IgD-negative memory B cell (primary cell): Measurements from ENCODE around the gene ZNF555. TPM values are rescaled to one million over a fixed set of nuclear protein-coding genes. Genes with fewer than 3 reads are reported as not detected.
A peak's percentile ranks its signal among the peaks of the same experiment; 100 is the strongest.
"Not testable (repeated sequence)": the region's sequence is repeated elsewhere in the genome, so short reads cannot be mapped to it uniquely, and the experiment has no call there.

Experiments used
- H3K27ac Mint-ChIP-seq, 3 donors: one replicate each; pipeline ENCODE4 v1.8.0; 2020 to 2022; ENCODE audit warnings: mild to moderate bottlenecking in 3 of 3, mixed read lengths in 3 of 3, moderate library complexity in 1 of 3
- H3K27me3 Mint-ChIP-seq: one replicate; pipeline ENCODE4 v1.8.0; 2021; ENCODE audit warnings: mixed read lengths
- H3K36me3 Mint-ChIP-seq: one replicate; pipeline ENCODE4 v1.8.0; 2020; ENCODE audit warnings: mild to moderate bottlenecking, mixed read lengths
- H3K4me1 Mint-ChIP-seq, 3 donors: one replicate each; pipeline ENCODE4 v1.8.0; 2020 to 2022; ENCODE audit warnings: mixed read lengths in 3 of 3, mild to moderate bottlenecking in 1 of 3
- H3K4me3 Mint-ChIP-seq, 4 donors: one replicate each; pipeline ENCODE4 v1.8.0; 2020 to 2022; ENCODE audit warnings: mild to moderate bottlenecking in 4 of 4, mixed read lengths in 4 of 4, moderate library complexity in 3 of 4
- H3K9me3 Mint-ChIP-seq, 3 donors: one replicate each; pipeline ENCODE4 v1.8.0; 2020 to 2021; ENCODE audit warnings: mixed read lengths in 3 of 3, mild to moderate bottlenecking in 1 of 3
- polyA plus RNA-seq: library from polyadenylated mRNA; unstranded; fragments of 300-500 nt; fragmentation: Illumina TruSeq; gene quantifications from one replicate; pipeline ENCODE4 v1.2.3, GENCODE V29; 2021

ZNF555 gene
- polyA plus RNA-seq = 6.3 TPM

DNA sequence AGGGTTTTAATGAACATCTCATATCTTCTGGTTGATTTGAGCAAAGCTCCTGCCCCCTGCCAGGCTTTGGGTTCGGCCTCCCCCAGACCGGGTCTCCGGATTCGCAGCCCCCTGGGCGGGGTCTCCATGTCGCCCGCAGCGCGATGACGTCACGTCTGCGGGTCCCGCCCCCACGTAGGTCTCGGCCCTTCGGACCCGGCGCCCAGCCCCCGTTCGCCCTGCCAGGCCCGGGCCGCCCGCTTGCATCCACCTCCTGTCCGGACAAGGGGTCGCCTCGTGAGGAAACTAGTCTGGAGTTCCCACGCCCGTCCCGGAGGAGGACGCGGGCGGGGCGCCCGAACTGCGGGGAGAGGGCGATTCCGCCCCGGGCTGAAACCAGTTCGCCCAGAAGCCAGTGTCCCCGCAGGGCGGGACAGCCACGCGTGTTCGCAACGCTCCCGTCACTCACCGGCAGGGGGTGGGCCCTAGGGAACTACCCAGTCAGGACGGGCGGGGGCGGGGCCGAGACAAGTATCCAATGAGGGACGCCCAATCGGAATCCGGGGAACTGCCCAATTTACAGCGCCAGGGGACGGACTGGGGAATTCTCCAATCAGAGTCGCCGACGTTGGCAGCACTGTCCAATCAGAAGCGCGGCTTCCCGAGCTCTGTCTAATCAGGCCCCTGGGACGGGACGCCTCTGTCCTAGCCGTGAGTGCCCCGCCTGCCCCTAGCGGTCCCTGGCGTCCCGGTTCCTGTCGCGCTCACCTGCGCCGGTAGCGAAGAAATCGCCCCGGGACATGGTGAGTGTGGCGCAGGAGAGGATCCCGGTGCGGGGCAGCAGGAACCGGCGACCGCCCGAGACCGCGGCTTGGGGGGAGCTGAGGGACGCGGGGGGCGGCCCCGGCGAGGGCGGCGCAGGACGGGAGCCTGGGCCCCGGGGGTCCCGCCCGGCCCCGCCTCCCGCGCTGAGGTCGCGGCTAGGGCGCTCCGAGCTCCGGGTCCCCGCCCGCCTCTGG, at the start of gene ZNF555:
Gene ZNF555, plus strand, starts transcription at position 682 of the 998 bp plus-strand sequence. Its CDS starts 98 bp downstream, at position 780.
- H3K9me3 Mint-ChIP-seq = peaks cover 0 to 8% (median 7%) of the 10 kb centered on the region in 3 donors
- H3K4me3 Mint-ChIP-seq = peak within 1 kb of the TSS; percentile 92 to 99 (median 97)
- no peaks in the 10 kb centered on the region for H3K27me3 Mint-ChIP-seq
- peak within 1 kb of the TSS; percentile 90 to 95 (median 91) for H3K27ac Mint-ChIP-seq
- H3K36me3 Mint-ChIP-seq = peaks cover 17% of the 10 kb centered on the region
- peaks cover 10 to 17% (median 12%) of the 10 kb centered on the region in 3 donors for H3K4me1 Mint-ChIP-seq

DNA sequence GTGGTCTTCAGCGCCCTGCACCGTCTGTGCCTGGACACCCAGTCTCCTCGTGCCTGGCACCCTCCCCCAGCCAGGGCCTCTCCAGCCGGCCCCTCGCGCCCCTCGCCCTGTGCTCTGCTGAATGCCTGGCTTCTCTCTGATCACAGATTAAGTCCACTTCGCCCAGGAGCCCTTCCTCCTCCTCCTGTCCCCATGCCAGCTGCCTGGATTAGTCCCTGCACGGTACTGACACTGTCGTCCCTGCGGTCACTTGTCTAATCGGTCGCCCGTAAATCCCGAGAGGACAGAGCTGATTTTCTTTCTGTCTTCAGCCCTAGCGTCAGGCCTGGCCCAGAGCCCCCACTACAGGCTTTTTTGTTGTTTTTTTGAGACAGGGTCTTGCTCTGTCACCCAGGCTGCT, 49.4 kb upstream of the ZNF555 start:
- H3K27me3 Mint-ChIP-seq = no peaks in the 10 kb centered on the region
- no peak overlapping the region for H3K27ac Mint-ChIP-seq
- H3K4me1 Mint-ChIP-seq = peaks cover 13 to 19% (median 17%) of the 10 kb centered on the region in 3 donors
- H3K4me3 Mint-ChIP-seq = no peak overlapping the region
- no peaks in the 10 kb centered on the region for H3K9me3 Mint-ChIP-seq
- H3K36me3 Mint-ChIP-seq = peaks cover 8% of the 10 kb centered on the region

- Mint-ChIP-seq H3K4me1 (peaks cover 8 to 14% (median 12%) of the 10 kb centered on the region in 3 donors), H3K4me3 (peak overlapping the region in 1 of 4 donors; percentile 50)
- H3K27ac Mint-ChIP-seq, H3K9me3 Mint-ChIP-seq, H3K36me3 Mint-ChIP-seq, H3K27me3 Mint-ChIP-seq: not testable (repeated sequence)
These were observed 48.6 kb upstream of the ZNF555 start for GRCh38 chr19:2792666-2793065.

GRCh38 chr19:2793126-2793525, 48.1 kb upstream of the ZNF555 start:
- Mint-ChIP-seq H3K4me1 (peaks cover 8 to 13% (median 12%) of the 10 kb centered on the region in 3 donors), H3K36me3 (peaks cover 5% of the 10 kb centered on the region), H3K9me3 (no peaks in the 10 kb centered on the region), H3K4me3 (peak overlapping the region in 1 of 4 donors; percentile 50), H3K27ac (no peak overlapping the region), H3K27me3 (no peaks in the 10 kb centered on the region)

DNA sequence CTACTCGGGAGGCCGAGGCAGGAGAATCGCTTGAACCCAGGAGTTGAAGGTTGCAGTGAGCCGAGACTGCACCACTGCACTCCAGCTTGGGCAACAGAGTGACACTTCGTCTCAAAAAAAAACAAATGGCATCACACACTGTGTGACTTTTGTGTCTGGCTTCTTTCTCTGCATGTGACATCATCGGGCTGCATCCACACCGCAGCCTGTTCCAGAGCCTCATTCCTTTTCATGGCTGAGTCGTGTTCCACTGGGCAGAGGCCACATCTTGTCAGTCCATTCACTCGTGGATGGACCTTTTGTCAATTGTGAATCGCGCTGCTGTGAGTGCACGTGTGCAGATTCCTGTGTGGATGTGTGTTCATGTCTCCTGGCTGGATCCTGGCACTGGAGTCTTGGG, 47.7 kb upstream of the ZNF555 start:
- peaks cover 8 to 13% (median 12%) of the 10 kb centered on the region in 3 donors for H3K4me1 Mint-ChIP-seq
- H3K27ac Mint-ChIP-seq = no peak overlapping the region
- no peaks in the 10 kb centered on the region for H3K9me3 Mint-ChIP-seq
- H3K4me3 Mint-ChIP-seq = no peak overlapping the region
- H3K27me3 Mint-ChIP-seq = no peaks in the 10 kb centered on the region
- H3K36me3 Mint-ChIP-seq = peaks cover 5% of the 10 kb centered on the region

- H3K27ac Mint-ChIP-seq = peak overlapping the region in 1 of 3 donors; percentile 59
- H3K4me1 Mint-ChIP-seq = peaks cover 0 to 3% (median 2%) of the 10 kb centered on the region in 3 donors
- H3K4me3 Mint-ChIP-seq = no peak overlapping the region
- peaks cover 5% of the 10 kb centered on the region for H3K36me3 Mint-ChIP-seq
- H3K27me3 Mint-ChIP-seq = no peaks in the 10 kb centered on the region
- H3K9me3 Mint-ChIP-seq = no peaks in the 10 kb centered on the region
These were observed 45.2 kb upstream of the ZNF555 start for GRCh38 chr19:2795827-2796658.

DNA sequence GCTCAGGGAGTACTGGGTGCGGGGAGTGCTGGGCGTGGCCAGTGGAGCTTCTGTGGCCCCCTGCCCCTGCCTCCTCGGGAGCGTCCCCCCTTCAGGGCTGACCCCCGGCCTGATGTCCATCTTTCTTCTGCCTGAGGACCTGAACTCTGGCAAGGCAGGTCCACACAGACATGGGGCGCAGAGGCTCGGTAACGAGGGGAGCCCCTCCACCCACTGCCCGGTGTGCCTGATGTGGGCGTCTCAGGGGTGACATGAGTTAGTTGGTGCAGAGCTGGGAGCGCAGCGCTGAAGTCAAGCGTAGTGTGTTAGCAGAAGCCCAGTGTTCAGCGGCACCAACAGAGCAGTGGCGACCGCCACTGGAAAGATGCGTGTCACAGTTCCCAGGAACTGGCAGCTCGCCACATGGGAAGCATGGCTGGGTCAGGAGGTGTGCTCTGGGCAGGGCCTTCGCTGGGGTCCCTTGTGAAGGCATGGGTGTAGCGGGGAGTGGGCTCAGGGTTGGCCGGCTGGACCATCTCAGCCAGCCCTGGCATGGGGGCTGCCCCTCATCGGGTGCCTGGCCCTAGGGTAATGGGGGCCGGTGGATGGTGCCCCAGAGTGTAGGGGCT, 44.5 kb upstream of the ZNF555 start:
- Mint-ChIP-seq H3K4me1 (peaks cover 0 to 3% (median 2%) of the 10 kb centered on the region in 3 donors), H3K9me3 (no peaks in the 10 kb centered on the region), H3K27ac (no peak overlapping the region), H3K36me3 (peaks cover 5% of the 10 kb centered on the region), H3K27me3 (no peaks in the 10 kb centered on the region), H3K4me3 (no peak overlapping the region)

- H3K27me3 Mint-ChIP-seq = no peaks in the 10 kb centered on the region
- no peak overlapping the region for H3K27ac Mint-ChIP-seq
- peaks cover 5% of the 10 kb centered on the region for H3K36me3 Mint-ChIP-seq
- H3K9me3 Mint-ChIP-seq = no peaks in the 10 kb centered on the region
- H3K4me3 Mint-ChIP-seq = no peak overlapping the region
- peaks cover 0 to 3% (median 2%) of the 10 kb centered on the region in 3 donors for H3K4me1 Mint-ChIP-seq
These were observed 44.0 kb upstream of the ZNF555 start for GRCh38 chr19:2797280-2797679.

GRCh38 chr19:2798158-2798685, 43.1 kb upstream of the ZNF555 start:
- Mint-ChIP-seq H3K36me3 (peaks cover 10% of the 10 kb centered on the region), H3K4me1 (peaks cover 0 to 2% (median 2%) of the 10 kb centered on the region in 3 donors), H3K27me3 (no peaks in the 10 kb centered on the region), H3K27ac (no peak overlapping the region), H3K9me3 (no peaks in the 10 kb centered on the region), H3K4me3 (no peak overlapping the region)

DNA sequence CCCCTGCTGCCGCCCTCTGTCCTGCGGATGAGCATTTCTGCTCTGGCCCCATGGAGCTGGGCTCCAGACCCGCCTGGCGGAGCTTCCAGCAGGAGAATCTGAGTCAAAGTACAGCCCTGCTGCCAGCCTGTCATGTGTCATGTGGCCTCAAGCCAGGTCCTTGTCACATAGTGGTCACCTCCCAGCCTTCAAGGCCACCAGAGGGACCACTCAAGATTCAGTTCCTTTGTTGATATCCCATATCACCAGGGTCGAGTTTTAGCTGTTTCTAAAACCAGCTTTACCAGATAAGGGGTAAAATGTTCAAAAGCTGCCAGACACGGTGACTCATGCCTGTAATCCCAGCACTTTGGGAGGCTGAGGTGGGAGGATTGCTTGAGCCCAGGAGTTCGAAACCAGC, 42.5 kb upstream of the ZNF555 start:
- peaks cover 8% of the 10 kb centered on the region for H3K36me3 Mint-ChIP-seq

GRCh38 chr19:2799273-2800020, 41.8 kb upstream of the ZNF555 start:
- Mint-ChIP-seq H3K4me1 (peaks cover 0 to 2% (median 2%) of the 10 kb centered on the region in 3 donors), H3K36me3 (peaks cover 8% of the 10 kb centered on the region)

More for the DNA sequence above, 42.5 kb upstream of the ZNF555 start:
- H3K27ac Mint-ChIP-seq = no peak overlapping the region
- H3K9me3 Mint-ChIP-seq = no peaks in the 10 kb centered on the region
- peaks cover 0 to 2% (median 2%) of the 10 kb centered on the region in 3 donors for H3K4me1 Mint-ChIP-seq
- H3K27me3 Mint-ChIP-seq = no peaks in the 10 kb centered on the region
- H3K4me3 Mint-ChIP-seq = no peak overlapping the region

DNA sequence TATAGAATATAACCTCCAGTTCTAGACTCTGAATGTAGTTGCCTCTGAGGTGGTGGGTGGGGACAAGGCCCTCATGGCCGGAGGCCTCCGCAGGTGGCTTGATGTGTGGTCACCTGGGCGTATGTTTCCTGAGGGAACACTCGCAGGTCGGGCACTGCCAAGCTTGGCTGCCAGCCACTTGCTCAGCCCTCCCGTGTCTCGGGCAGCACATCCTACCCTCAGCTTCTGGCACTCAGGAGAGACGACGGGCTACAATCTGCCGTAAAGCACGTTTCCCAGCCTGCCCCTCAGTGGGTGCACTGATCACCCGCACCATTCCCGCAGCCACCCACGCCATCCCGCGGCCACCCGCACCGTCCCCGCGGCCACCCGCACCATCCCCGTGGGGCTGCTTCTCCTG, 40.8 kb upstream of the ZNF555 start:
- H3K4me3 Mint-ChIP-seq = no peak overlapping the region
- no peaks in the 10 kb centered on the region for H3K9me3 Mint-ChIP-seq
- H3K27ac Mint-ChIP-seq = no peak overlapping the region
- no peaks in the 10 kb centered on the region for H3K27me3 Mint-ChIP-seq
- peaks cover 0 to 2% (median 2%) of the 10 kb centered on the region in 3 donors for H3K4me1 Mint-ChIP-seq
- H3K36me3 Mint-ChIP-seq = peaks cover 8% of the 10 kb centered on the region

More at GRCh38 chr19:2799273-2800020, 41.8 kb upstream of the ZNF555 start:
- Mint-ChIP-seq H3K27ac (no peak overlapping the region), H3K27me3 (no peaks in the 10 kb centered on the region), H3K9me3 (no peaks in the 10 kb centered on the region), H3K4me3 (no peak overlapping the region)

DNA sequence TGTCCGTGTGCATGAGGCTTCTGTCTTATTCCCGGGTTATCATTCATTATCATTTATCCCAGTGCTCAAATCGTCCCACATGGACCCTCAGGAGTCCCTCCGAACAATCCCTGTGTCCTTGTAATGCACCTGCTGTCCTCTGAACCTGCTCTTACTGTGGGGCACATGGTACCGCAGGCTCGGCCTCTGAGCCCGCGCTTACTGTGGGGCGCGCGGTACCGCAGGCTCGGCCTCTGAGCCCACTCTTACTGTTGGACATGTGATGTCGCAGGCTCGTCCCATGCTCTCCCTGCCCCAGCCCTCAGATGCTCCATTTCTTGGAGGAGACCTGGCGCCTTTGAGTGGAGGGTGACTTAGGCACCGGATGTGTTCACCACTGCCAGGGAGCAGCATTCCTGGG, 38.4 kb upstream of the ZNF555 start:
- Mint-ChIP-seq H3K4me1 (peaks cover 0 to 2% (median 2%) of the 10 kb centered on the region in 3 donors), H3K4me3 (no peak overlapping the region), H3K9me3 (no peaks in the 10 kb centered on the region), H3K36me3 (peaks cover 5% of the 10 kb centered on the region), H3K27ac (no peak overlapping the region), H3K27me3 (no peaks in the 10 kb centered on the region)
